Neural cell (in vitro differentiated cells): Measurements from ENCODE around the gene SERPINB6.

Experiments used
- CTCF ChIP-seq: fragments of 450-650 bp; IDR thresholded peaks from 2 replicates; pipeline ENCODE4 v1.5.1; 2014; ENCODE audit warnings: antibody characterized with exemption, mild to moderate bottlenecking, moderate library complexity; ENCODE audit not compliant: poor library complexity, severe bottlenecking
- EP300 ChIP-seq: fragments of 450-650 bp; conservative IDR thresholded peaks from 2 replicates; pipeline ENCODE4 v1.6.1; 2014; ENCODE audit warnings: antibody characterized with exemption, mild to moderate bottlenecking, moderate library complexity; ENCODE audit not compliant: poor library complexity, severe bottlenecking
- EZH2 ChIP-seq: fragments of 200-600, 300-800 bp; shearing (Covaris generic), sonication (generic); IDR thresholded peaks from 2 replicates; pipeline ENCODE4 v1.6.1; 2014; ENCODE audit warnings: antibody characterized with exemption, low read length, borderline replicate concordance, mild to moderate bottlenecking; ENCODE audit not compliant: insufficient read depth, poor library complexity, severe bottlenecking
- MXI1 ChIP-seq: fragments of 450-650 bp; conservative IDR thresholded peaks from 2 replicates; pipeline ENCODE4 v1.6.1; 2014; ENCODE audit warnings: antibody characterized with exemption, mild to moderate bottlenecking; ENCODE audit not compliant: poor library complexity, severe bottlenecking
- POLR2AphosphoS5 ChIP-seq: IDR thresholded peaks from 2 replicates; pipeline ENCODE4 v1.6.1; 2012
- RAD21 ChIP-seq: fragments of 450-650 bp; conservative IDR thresholded peaks from 2 replicates; pipeline ENCODE4 v1.6.1; 2014; ENCODE audit warnings: antibody characterized with exemption, mild to moderate bottlenecking, moderate library complexity
- REST ChIP-seq: IDR thresholded peaks from 2 replicates; pipeline ENCODE4 v1.6.1; 2012; ENCODE audit warnings: borderline replicate concordance
- TAF1 ChIP-seq: IDR thresholded peaks from 2 replicates; pipeline ENCODE4 v1.6.1; 2012; ENCODE audit warnings: low read depth

GRCh38 chr6:2989332-2990247 is 18.2 kb upstream of the SERPINB6 start:
- TF ChIP-seq CTCF = peak; percentile 11
- TF ChIP-seq EP300 = peak; percentile 56
- no peak for TF ChIP-seq EZH2
- peak; percentile 74 for TF ChIP-seq POLR2AphosphoS5
- TF ChIP-seq RAD21 = no peak
- TF ChIP-seq TAF1 = peak; percentile 95
- peak; percentile 84 for TF ChIP-seq REST
- TF ChIP-seq MXI1 = peak; percentile 64
